Retinal pigment epithelial cell (primary cell): ENCODE data around the gene TESK2.
A peak's percentile ranks its signal among the peaks of the same experiment; 100 is the strongest.
"Not testable (repeated sequence)": the region's sequence is repeated elsewhere in the genome, so short reads cannot be mapped to it uniquely, and the experiment has no call there.

Source experiments
- DNase-seq: peaks from one replicate; pipeline ENCODE4 v3.0.0-alpha.2; 2010; ENCODE audit warnings: low read depth
- H3K4me3 ChIP-seq: 2 replicates; pipeline ENCODE4 v1.5.1; 2011; ENCODE audit warnings: mild to moderate bottlenecking, low read length, control low read depth, moderate library complexity
- CTCF ChIP-seq: conservative IDR thresholded peaks from 2 replicates; pipeline ENCODE4 v1.5.1; 2011; ENCODE audit warnings: low read depth, low read length, control low read depth, inconsistent platforms

TESK2 gene

GRCh38 chr1:45522324-45523104 lies 31.6 kb upstream of the TESK2 start:
- no peak for TF ChIP-seq CTCF
- H3K4me3 ChIP-seq = peak overlapping the region; percentile 90
- DNase-seq = no peak

GRCh38 chr1:45521413-45522323 lies 30.7 kb upstream of the TESK2 start, which contains the start of gene PRDX1:
Gene PRDX1, minus strand, starts transcription at chr1:45521884. Its CDS starts 2,841 bp downstream, at chr1:45519043.
- H3K4me3 ChIP-seq = peak within 1 kb of the TSS; percentile 90
- TF ChIP-seq CTCF = no peak
- DNase-seq = peak; percentile 78

- H3K4me3 ChIP-seq = peak overlapping the region; percentile 90
- not testable (repeated sequence) for DNase-seq
Observed at GRCh38 chr1:45519774-45520173, 28.8 kb upstream of the TESK2 start.

GRCh38 chr1:45518910-45519309 lies 27.9 kb upstream of the TESK2 start:
- TF ChIP-seq CTCF = no peak
- peak overlapping the region; percentile 32 for H3K4me3 ChIP-seq

GRCh38 chr1:45518366-45518765 lies 27.4 kb upstream of the TESK2 start:
- DNase-seq, H3K4me3 ChIP-seq: not testable (repeated sequence)

More at GRCh38 chr1:45518910-45519309, 27.9 kb upstream of the TESK2 start:
- DNase-seq = no peak

GRCh38 chr1:45516465-45516864 lies 25.5 kb upstream of the TESK2 start:
- no peak overlapping the region for H3K4me3 ChIP-seq
- DNase-seq = no peak
- no peak for TF ChIP-seq CTCF

GRCh38 chr1:45516036-45516435 lies 25.1 kb upstream of the TESK2 start:
- DNase-seq = no peak
- no peak overlapping the region for H3K4me3 ChIP-seq
- no peak for TF ChIP-seq CTCF

- H3K4me3 ChIP-seq = not testable (repeated sequence)
Observed at GRCh38 chr1:45513532-45514260, 22.7 kb upstream of the TESK2 start.

More at GRCh38 chr1:45513532-45514260, 22.7 kb upstream of the TESK2 start:
- peak; percentile 62 for DNase-seq
